ENCODE results near the gene SYT5. TPM values are rescaled to one million over a fixed set of nuclear protein-coding genes. Genes with fewer than 3 reads are reported as not detected.

SYT5 gene
- total and polyA plus RNA-seq, 2 of the 13 experiments (the other 11 are each of a cell fraction or from before 2014, with no cell fraction given): not detected

- 0 out of 2 replicates have a peak, but pooled peaks have one; percentile 25 for TF ChIP-seq ZNF280B (CRISPR knock-in tag; IDR thresholded peaks at IDR 0.05; ENCODE audit: borderline replicate concordance)
- TF ChIP-seq ZNF674 (CRISPR knock-in tag; IDR thresholded peaks at IDR 0.05; ENCODE audit: low read depth): no peak
- TF ChIP-seq IKZF1 (IDR thresholded peaks at IDR 0.05): no peak
- TF ChIP-seq, protein P1, sequence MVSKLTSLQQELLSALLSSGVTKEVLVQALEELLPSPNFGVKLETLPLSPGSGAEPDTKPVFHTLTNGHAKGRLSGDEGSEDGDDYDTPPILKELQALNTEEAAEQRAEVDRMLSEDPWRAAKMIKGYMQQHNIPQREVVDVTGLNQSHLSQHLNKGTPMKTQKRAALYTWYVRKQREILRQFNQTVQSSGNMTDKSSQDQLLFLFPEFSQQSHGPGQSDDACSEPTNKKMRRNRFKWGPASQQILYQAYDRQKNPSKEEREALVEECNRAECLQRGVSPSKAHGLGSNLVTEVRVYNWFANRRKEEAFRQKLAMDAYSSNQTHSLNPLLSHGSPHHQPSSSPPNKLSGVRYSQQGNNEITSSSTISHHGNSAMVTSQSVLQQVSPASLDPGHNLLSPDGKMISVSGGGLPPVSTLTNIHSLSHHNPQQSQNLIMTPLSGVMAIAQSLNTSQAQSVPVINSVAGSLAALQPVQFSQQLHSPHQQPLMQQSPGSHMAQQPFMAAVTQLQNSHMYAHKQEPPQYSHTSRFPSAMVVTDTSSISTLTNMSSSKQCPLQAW (CRISPR knock-in tag; IDR thresholded peaks at IDR 0.05): peak; percentile 64; the same call in 1 of the 2 replicates
- peak; percentile 46; the same call in 1 of the 3 replicates for TF ChIP-seq MXI1 (IDR thresholded peaks at IDR 0.05; ENCODE audit: borderline replicate concordance, low read depth, low read length)
- TF ChIP-seq NCOR1 (IDR thresholded peaks at IDR 0.05; ENCODE audit: borderline replicate concordance, low read length): no peak
- TF ChIP-seq ZFY (CRISPR knock-in tag; IDR thresholded peaks at IDR 0.05): no peak; the same call in 1 of the 2 replicates
- TF ChIP-seq PRMT3 (CRISPR knock-in tag; IDR thresholded peaks at IDR 0.05; ENCODE audit: borderline replicate concordance, low read depth): no peak
- 0 out of 2 replicates have a peak, but pooled peaks have one; percentile 28 for TF ChIP-seq ZNF501 (CRISPR knock-in tag; IDR thresholded peaks at IDR 0.05)
- TF ChIP-seq SP1 (IDR thresholded peaks at IDR 0.05): no peak
- peak; percentile 62 for TF ChIP-seq SP1 (CRISPR knock-in tag; IDR thresholded peaks at IDR 0.05)
- TF ChIP-seq XRCC5 (optimal IDR thresholded peaks at IDR 0.05; ENCODE audit: low read length): peak; percentile 95
- TF ChIP-seq ZNF777 (CRISPR knock-in tag; IDR thresholded peaks at IDR 0.05): peak; percentile 99
- TF ChIP-seq, protein P2, sequence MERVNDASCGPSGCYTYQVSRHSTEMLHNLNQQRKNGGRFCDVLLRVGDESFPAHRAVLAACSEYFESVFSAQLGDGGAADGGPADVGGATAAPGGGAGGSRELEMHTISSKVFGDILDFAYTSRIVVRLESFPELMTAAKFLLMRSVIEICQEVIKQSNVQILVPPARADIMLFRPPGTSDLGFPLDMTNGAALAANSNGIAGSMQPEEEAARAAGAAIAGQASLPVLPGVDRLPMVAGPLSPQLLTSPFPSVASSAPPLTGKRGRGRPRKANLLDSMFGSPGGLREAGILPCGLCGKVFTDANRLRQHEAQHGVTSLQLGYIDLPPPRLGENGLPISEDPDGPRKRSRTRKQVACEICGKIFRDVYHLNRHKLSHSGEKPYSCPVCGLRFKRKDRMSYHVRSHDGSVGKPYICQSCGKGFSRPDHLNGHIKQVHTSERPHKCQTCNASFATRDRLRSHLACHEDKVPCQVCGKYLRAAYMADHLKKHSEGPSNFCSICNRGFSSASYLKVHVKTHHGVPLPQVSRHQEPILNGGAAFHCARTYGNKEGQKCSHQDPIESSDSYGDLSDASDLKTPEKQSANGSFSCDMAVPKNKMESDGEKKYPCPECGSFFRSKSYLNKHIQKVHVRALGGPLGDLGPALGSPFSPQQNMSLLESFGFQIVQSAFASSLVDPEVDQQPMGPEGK (CRISPR knock-in tag; IDR thresholded peaks at IDR 0.05): peak; percentile 80
- TF ChIP-seq SOX13 (IDR thresholded peaks at IDR 0.05): no peak
- TF ChIP-seq SOX13 (CRISPR knock-in tag; conservative IDR thresholded peaks at IDR 0.05 in 1 of 2, IDR thresholded peaks at IDR 0.05 in 1 of 2): peak in 1 of 2 experiments; percentile 15; a peak in 1 of 4 replicates
- peak; percentile 82 for TF ChIP-seq STAG1 (CRISPR knock-in tag; IDR thresholded peaks at IDR 0.05)
- peak; percentile 16; the same call in 1 of the 2 replicates for TF ChIP-seq FOXA3 (CRISPR knock-in tag; IDR thresholded peaks at IDR 0.05)
- TF ChIP-seq SP5 (CRISPR knock-in tag; IDR thresholded peaks at IDR 0.05; ENCODE audit: borderline replicate concordance, low read depth): peak; percentile 42; the same call in 1 of the 2 replicates
- peak; percentile 36; the same call in 1 of the 2 replicates for TF ChIP-seq TBX2 (CRISPR knock-in tag; IDR thresholded peaks at IDR 0.05; ENCODE audit: borderline replicate concordance)
- peak; percentile 39 for TF ChIP-seq SALL1 (CRISPR knock-in tag; IDR thresholded peaks at IDR 0.05)
- TF ChIP-seq ZNF350 (CRISPR knock-in tag; IDR thresholded peaks at IDR 0.05; ENCODE audit: borderline replicate concordance, low read depth): 0 out of 2 replicates have a peak, but pooled peaks have one; percentile 35
- peak; percentile 47 for TF ChIP-seq GATAD2A (CRISPR knock-in tag; IDR thresholded peaks at IDR 0.05)
- TF ChIP-seq TFDP1 (CRISPR knock-in tag; IDR thresholded peaks at IDR 0.05; ENCODE audit: borderline replicate concordance): peak; percentile 45; the same call in 1 of the 2 replicates
Observed at GRCh38 chr19:55160128-55160985, 19.7 kb downstream of the SYT5 start (continued).
